Epithelial cell of proximal tubule (primary cell): ENCODE results near the gene EPO. TPM values are rescaled to one million over a fixed set of nuclear protein-coding genes. Genes with fewer than 3 reads are reported as not detected.

ENCODE experiments used
- DNase-seq: peaks from one replicate; pipeline ENCODE4 v3.0.0-alpha.2; 2011; ENCODE audit warnings: low read depth
- H3K4me3 ChIP-seq: 2 replicates; pipeline ENCODE4 v1.5.1; 2011; ENCODE audit warnings: low read depth, mild to moderate bottlenecking, low read length
- total RNA-seq: library from RNA; depleted of rRNA; stranded (reverse); fragments of >200 nt; gene quantifications from 2 replicates; pipeline ENCODE4 v1.2.3, GENCODE V29; 2015
- TF ChIP-seq, protein P1 (sequence below): conservative IDR thresholded peaks from 2 replicates; pipeline ENCODE4 v1.5.1; 2012; ENCODE audit warnings: low read depth, mild to moderate bottlenecking, low read length

EPO gene
- not detected in 2 replicates for total RNA-seq

DNA sequence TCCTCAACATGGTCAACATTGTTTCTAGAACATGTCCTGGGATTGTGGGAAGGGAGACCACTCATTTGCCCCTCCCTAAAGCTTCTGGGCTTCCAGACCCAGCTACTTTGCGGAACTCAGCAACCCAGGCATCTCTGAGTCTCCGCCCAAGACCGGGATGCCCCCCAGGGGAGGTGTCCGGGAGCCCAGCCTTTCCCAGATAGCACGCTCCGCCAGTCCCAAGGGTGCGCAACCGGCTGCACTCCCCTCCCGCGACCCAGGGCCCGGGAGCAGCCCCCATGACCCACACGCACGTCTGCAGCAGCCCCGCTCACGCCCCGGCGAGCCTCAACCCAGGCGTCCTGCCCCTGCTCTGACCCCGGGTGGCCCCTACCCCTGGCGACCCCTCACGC, at the start of gene EPO:
EPO (plus strand) TSS at position 190 of the 392 bp plus-strand sequence. CDS start 513 bp downstream, outside the sequence.
- no peak within 1 kb of the TSS for H3K4me3 ChIP-seq

DNA sequence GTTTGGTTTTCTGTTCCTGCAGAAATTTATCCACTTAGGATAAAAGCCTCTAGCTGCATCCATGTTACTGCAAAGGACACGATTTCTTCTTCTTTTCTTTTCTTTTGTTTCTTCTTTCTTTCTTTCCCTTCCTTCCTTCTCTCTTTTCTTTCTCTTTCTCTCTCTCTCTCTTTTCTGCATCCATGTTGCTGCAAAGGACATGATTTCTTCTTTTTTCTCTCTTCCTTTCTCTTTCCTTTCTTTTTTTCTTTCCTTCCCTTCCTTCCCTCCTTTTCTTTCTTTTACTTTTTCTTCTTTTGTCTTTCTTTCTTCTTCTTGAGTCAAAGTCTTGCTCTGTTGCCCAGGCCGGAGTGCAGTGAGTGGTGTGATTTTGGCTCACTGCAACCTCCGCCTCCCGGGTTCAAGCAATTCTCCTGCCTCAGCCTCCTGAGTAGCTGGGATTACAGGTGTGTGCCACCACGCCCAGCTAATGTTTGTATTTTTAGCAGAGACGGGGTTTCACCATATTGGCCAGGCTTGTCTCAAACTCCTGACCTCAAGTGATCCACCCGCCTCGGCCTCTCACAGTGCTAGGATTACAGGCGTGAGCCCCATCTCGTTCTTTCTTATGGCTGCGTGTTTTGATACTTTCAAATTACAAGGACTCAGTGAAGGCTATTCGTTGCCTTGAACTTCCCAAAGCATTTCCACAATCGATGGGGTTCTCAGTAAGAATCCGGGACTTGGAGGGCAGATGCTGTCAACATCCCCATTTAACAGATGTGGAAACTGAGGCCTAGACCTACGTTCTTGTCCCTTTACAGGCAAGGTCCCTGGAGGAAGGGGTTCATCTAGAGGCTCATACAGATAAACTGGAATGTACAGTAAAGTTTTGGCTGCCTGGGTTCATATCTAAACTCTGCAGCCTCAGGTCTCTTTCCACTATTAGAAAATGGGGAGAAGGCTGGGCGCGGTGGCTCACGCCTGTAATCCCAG, 48.6 kb upstream of the EPO start:
- no peak for DNase-seq
- TF ChIP-seq, protein P1, sequence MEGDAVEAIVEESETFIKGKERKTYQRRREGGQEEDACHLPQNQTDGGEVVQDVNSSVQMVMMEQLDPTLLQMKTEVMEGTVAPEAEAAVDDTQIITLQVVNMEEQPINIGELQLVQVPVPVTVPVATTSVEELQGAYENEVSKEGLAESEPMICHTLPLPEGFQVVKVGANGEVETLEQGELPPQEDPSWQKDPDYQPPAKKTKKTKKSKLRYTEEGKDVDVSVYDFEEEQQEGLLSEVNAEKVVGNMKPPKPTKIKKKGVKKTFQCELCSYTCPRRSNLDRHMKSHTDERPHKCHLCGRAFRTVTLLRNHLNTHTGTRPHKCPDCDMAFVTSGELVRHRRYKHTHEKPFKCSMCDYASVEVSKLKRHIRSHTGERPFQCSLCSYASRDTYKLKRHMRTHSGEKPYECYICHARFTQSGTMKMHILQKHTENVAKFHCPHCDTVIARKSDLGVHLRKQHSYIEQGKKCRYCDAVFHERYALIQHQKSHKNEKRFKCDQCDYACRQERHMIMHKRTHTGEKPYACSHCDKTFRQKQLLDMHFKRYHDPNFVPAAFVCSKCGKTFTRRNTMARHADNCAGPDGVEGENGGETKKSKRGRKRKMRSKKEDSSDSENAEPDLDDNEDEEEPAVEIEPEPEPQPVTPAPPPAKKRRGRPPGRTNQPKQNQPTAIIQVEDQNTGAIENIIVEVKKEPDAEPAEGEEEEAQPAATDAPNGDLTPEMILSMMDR: no peak
- H3K4me3 ChIP-seq: no peak overlapping the region

More for the DNA sequence above, at the start of gene EPO:
- DNase-seq: no peak
- TF ChIP-seq, protein P1: no peak

DNA sequence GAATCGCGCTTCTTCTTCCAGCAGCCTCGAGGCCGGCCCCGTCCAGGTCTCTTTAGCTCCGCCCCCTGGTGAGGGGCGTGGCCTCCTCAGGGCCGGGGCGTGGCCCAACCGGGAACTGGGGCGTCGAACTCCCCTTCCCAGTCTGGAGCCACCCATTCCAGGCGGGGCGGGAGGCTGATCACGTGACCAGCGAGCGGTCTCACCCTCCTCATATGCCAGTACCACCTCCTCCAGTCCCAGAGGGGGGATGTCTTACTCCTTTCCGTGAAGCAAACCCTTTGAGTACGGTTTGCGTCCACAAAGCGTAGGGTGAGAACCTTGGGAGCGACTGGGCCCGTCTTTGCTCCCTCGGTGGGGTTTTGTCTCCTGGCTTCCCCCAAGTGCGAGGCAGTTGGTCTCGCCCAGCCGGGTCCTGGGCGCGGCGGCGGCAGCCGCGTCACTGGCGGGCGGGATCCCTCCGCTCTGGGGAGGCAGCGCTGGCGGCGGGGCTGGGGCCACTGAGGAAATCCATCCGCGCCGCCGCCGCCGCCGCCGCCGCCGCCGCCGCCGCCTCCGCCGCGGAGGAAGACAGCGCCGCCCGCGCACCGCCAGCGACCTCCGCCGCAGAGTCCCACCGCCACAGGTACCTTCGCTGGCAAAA, 46.8 kb upstream of the EPO start, which contains the start of gene GNB2:
GNB2 (plus strand) TSS at position 439 of the 640 bp plus-strand sequence. CDS start 2,526 bp downstream, outside the sequence.
- TF ChIP-seq, protein P1: no peak
- DNase-seq: peak; percentile 88
- H3K4me3 ChIP-seq: peak within 1 kb of the TSS; percentile 96

DNA sequence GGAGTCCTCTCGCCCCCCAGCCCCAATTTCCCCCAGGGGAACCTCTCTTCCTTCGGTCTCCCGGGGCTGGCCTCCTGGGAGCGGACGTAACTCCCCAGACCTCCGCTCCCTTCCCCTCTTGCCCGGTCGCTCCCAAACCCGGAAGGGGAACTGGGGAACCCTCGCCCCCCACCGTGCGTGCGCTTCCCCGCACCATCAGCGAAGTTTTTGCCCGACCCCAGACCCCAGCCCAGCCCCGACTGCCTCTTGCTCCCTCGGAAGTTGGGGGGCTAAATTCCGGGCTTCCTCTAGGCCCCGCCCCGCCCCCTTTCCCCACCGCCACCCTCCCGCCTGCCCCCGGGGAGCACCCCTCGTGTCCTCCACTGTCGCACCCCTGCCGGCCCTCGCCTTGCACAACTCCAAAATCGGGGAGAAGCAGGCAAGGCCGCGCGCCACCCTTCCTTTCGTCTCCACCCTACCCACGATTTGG, 46.3 kb upstream of the EPO start:
- peak overlapping the region; percentile 96 for H3K4me3 ChIP-seq
- TF ChIP-seq, protein P1: no peak

DNA sequence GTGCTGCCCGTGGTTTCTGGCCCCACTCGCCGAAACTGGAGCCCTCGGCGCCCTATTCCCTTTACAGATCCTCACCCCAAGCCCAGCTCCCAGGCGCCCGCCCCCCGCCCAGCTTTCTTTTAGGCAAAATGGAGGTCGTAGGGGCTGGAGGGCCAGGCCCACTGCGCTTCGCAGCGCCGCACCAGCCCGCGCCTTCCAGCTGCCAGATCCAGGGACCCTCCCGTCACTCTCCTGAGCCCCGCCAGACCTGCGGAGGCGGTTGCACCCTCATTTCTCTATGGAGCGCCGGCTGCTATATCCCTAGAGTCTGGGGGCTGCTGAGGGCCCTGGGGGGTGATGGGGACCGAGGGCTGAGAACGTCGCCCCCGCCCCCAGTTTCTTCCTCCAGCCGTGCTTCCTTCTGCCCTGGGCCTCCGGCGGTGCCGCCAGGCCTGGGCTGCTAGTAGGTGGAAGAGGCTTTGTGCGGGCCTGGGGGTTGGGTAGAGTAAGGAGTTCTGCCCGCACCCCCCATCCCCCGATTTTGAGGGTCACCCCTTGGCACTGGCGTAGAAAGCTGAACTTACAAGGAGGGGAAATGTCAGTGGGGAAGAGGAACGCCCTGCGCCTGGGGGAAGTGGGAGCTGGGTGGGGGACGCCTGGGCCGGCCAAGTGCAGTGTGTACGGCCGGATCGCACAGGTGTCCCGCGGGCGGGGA, 45.7 kb upstream of the EPO start:
- peak overlapping the region; percentile 96 for H3K4me3 ChIP-seq
- DNase-seq: no peak
- TF ChIP-seq, protein P1: no peak

More for the DNA sequence above, 46.3 kb upstream of the EPO start:
- DNase-seq: no peak

DNA sequence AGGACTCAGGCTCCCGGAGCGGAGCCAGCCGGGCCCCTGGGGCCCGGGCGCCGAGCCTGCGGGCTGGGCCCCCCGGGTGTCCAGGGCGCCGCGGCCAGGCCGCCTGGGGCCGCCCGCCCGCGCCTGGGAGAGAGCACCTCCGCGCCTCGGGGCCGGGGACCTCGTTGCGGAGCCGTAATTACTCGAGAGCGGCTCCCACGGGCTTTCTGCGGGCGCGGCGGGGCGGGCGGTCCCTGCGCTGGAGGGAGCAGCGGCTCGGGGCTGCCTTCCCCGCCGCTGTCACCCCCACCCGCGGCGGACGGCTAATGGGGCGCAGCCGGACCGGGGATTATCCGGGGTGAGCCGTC, 45.2 kb upstream of the EPO start:
- TF ChIP-seq, protein P1: no peak
- peak overlapping the region; percentile 96 for H3K4me3 ChIP-seq
- DNase-seq: no peak
